GM12878 (cell line): ENCODE measurements around the gene PRRG4. TPM values are rescaled to one million over a fixed set of nuclear protein-coding genes. Genes with fewer than 3 reads are reported as not detected.

Experiments
- ATAC-seq: fragments of 200-7000 bp; cut with Tn5 transposase; 3 replicates; pipeline ENCODE4 v1.9.1; 2020; ENCODE audit warnings: mild to moderate bottlenecking, moderate library complexity
- BruUV-seq: library from RNA; stranded (reverse); fragments of 400-500 nt; replicated peaks from 2 replicates; lab custom pipeline; 2021; lab: Mats Ljungman, UMichigan
- CTCF ChIA-PET: fragments of 300-600 bp; sonication (Branson Sonifier 250); formaldehyde crosslinking; extraction: SDS; loops from one replicate; lab custom pipeline; 2021; ENCODE audit warnings: inconsistent platforms; lab: Yijun Ruan, JAX
- POLR2A ChIA-PET: fragments of 350-600 bp; formaldehyde crosslinking; extraction: SDS; loops from one replicate; lab custom pipeline; 2021; ENCODE audit warnings: inconsistent platforms; lab: Charles Lee
- RAD21 ChIA-PET: fragments of 300-600 bp; sonication (Branson Sonifier 250); formaldehyde crosslinking; loops from one replicate; lab custom pipeline; 2023; ENCODE audit warnings: antibody characterized with exemption; ENCODE audit not compliant: unreplicated experiment; lab: Charles Lee
- SMC1A ChIA-PET: fragments of 300-600 bp; sonication (Branson Sonifier 250); formaldehyde crosslinking; loops from one replicate; lab custom pipeline; 2023; ENCODE audit not compliant: unreplicated experiment, uncharacterized antibody; lab: Charles Lee
- DNase-seq: peaks from one replicate; pipeline ENCODE4 v3.0.0-alpha.2; 2011; ENCODE audit warnings: low read depth, low spot score
- FAIRE-seq: peaks from 3 replicates; lab custom pipeline; 2011; peaks lifted over from hg19 to GRCh38; lab: Jason Lieb, UNC
- H2AFZ ChIP-seq: 2 replicates; pipeline ENCODE4 v1.6.0; 2011; ENCODE audit warnings: low read depth, low read length, control low read depth; ENCODE audit not compliant: control insufficient read depth
- H3K27ac ChIP-seq: 2 replicates; pipeline ENCODE4 v1.5.1; 2011; ENCODE audit warnings: control low read depth; ENCODE audit not compliant: control insufficient read depth, insufficient read depth
- H3K27me3 ChIP-seq, 2 experiments: replicated peaks in 1 of 2; 2 replicates each; pipeline versions ENCODE4 v1.6.0 to v1.6.1; 2011; ENCODE audit warnings: low read length in 1 of 2; ENCODE audit not compliant: control insufficient read depth in 2 of 2, insufficient read depth in 2 of 2
- H3K36me3 ChIP-seq, 2 experiments: 2 replicates each; pipeline ENCODE4 v1.5.1; 2011; ENCODE audit warnings: low read length in 1 of 2; ENCODE audit not compliant: control insufficient read depth in 2 of 2, insufficient read depth in 2 of 2
- H3K4me1 ChIP-seq: 2 replicates; pipeline ENCODE4 v1.6.1; 2011; ENCODE audit warnings: mild to moderate bottlenecking, low read length, moderate library complexity, mixed read lengths; ENCODE audit not compliant: control insufficient read depth, insufficient read depth
- H3K4me2 ChIP-seq: 2 replicates; pipeline ENCODE4 v1.6.0; 2011; ENCODE audit warnings: control low read depth; ENCODE audit not compliant: control insufficient read depth, insufficient read depth
- H3K4me3 ChIP-seq: fragments of 200-600 bp; sonication (generic); 2 replicates; pipeline ENCODE4 v1.5.1; 2016
- H3K79me2 ChIP-seq: 2 replicates; pipeline ENCODE4 v1.6.0; 2011; ENCODE audit warnings: low read length; ENCODE audit not compliant: control insufficient read depth, insufficient read depth
- H3K9ac ChIP-seq: 2 replicates; pipeline ENCODE4 v1.8.0; 2011; ENCODE audit warnings: low read length, control low read depth, mixed read lengths; ENCODE audit not compliant: control insufficient read depth, insufficient read depth
- H3K9me3 ChIP-seq: replicated peaks from 3 replicates; pipeline ENCODE4 v1.5.1; 2011; ENCODE audit warnings: mild to moderate bottlenecking, low read length; ENCODE audit not compliant: control insufficient read depth, insufficient read depth
- H4K20me1 ChIP-seq: 2 replicates; pipeline ENCODE4 v1.6.0; 2011; ENCODE audit not compliant: control insufficient read depth, insufficient read depth
- CBX5 ChIP-seq: sonication (generic); IDR thresholded peaks from 2 replicates; pipeline ENCODE4 v1.6.1; 2016; ENCODE audit warnings: low read depth, moderate library complexity, mild to moderate bottlenecking, inconsistent platforms
- KLF5 ChIP-seq: fragments of 450-650 bp; IDR thresholded peaks from 2 replicates; pipeline ENCODE4 v1.6.1; 2014; ENCODE audit warnings: mild to moderate bottlenecking; ENCODE audit not compliant: partially characterized antibody
- LARP7 ChIP-seq: fragments of 450-650 bp; IDR thresholded peaks from 2 replicates; pipeline ENCODE4 v1.6.1; 2017; ENCODE audit warnings: mild to moderate bottlenecking
- MEF2B ChIP-seq: fragments of 450-650 bp; IDR thresholded peaks from 2 replicates; pipeline ENCODE4 v1.6.1; 2018; ENCODE audit warnings: mild to moderate bottlenecking, moderate library complexity; ENCODE audit not compliant: partially characterized antibody, poor library complexity, severe bottlenecking
- MYB ChIP-seq: fragments of 150-350 bp; IDR thresholded peaks from 2 replicates; pipeline ENCODE4 v1.6.1; 2014; ENCODE audit warnings: mild to moderate bottlenecking, low read depth, low read length, borderline replicate concordance
- NFYB ChIP-seq: IDR thresholded peaks from 2 replicates; pipeline ENCODE4 v1.6.1; 2011; ENCODE audit warnings: low read depth, mild to moderate bottlenecking, low read length, improper control_type of control experiment, moderate library complexity; ENCODE audit not compliant: insufficient read depth
- NR2C1 ChIP-seq: fragments of 450-650 bp; IDR thresholded peaks from 2 replicates; pipeline ENCODE4 v1.6.1; 2017; ENCODE audit warnings: antibody characterized with exemption, mild to moderate bottlenecking, moderate library complexity
- NR2C2 ChIP-seq: IDR thresholded peaks from 2 replicates; pipeline ENCODE4 v1.6.1; 2011; ENCODE audit warnings: borderline replicate concordance, low read depth; ENCODE audit not compliant: control insufficient read depth, insufficient read length
- PBX3 ChIP-seq: IDR thresholded peaks from 2 replicates; pipeline ENCODE4 v1.6.1; 2011; ENCODE audit warnings: mild to moderate bottlenecking, low read depth, low read length, moderate library complexity; ENCODE audit not compliant: insufficient replicate concordance
- SPI1 ChIP-seq: IDR thresholded peaks from 2 replicates; pipeline ENCODE4 v1.6.1; 2011; ENCODE audit warnings: low read depth, mild to moderate bottlenecking, low read length, moderate library complexity, borderline replicate concordance; ENCODE audit not compliant: insufficient read depth
- YBX1 ChIP-seq: fragments of 450-650 bp; IDR thresholded peaks from 2 replicates; pipeline ENCODE4 v1.6.1; 2016; ENCODE audit warnings: antibody characterized with exemption
- ZBTB40 ChIP-seq: fragments of 450-650 bp; IDR thresholded peaks from 2 replicates; pipeline ENCODE4 v1.6.1; 2016; ENCODE audit warnings: mild to moderate bottlenecking, moderate library complexity, borderline replicate concordance
- ZNF24 ChIP-seq: fragments of 450-650 bp; IDR thresholded peaks from 2 replicates; pipeline ENCODE4 v1.6.1; 2017; ENCODE audit warnings: antibody characterized with exemption, mild to moderate bottlenecking
- WGBS: methylation state at CpG from one replicate; pipeline ENCODE4 v1.1.6; 2016; ENCODE audit warnings: low lambda C conversion rate; ENCODE audit not compliant: insufficient replicate concordance, insufficient coverage; ENCODE audit errors: missing lambda C conversion rate; 5-methylcytosine and 5-hydroxymethylcytosine counted together
- in situ Hi-C: fragments of 300-500 bp; cut with MboI; formaldehyde crosslinking; loops from 9 replicates; pipeline ENCODE4 v1.14.3; 2018; ENCODE audit warnings: mixed read lengths
- intact Hi-C: fragments of 100-400 bp; cut with micrococcal nuclease; formaldehyde crosslinking; loops from one replicate; pipeline ENCODE4 v1.14.2; 2022; ENCODE audit not compliant: unreplicated experiment
- polyA plus RNA-seq, 11 experiments: library from polyadenylated mRNA; depleted of rRNA in 4 of 11; unstranded in 6 of 11; stranded (reverse) in 5 of 11; fragments of >200 nt; fragmentation: Nextera tagmentation in 4 of 11; fragmentation: Illumina TruSeq in 1 of 11; extraction: Ambion mirVana in 4 of 11; extraction: Trizol in 1 of 11; gene quantifications; 1 replicate in 1 of 11; 2 replicates in 10 of 11; pipeline versions ENCODE4 v1.2.1 to v1.2.3, GENCODE V29; 2011 to 2016; ENCODE audit warnings: inconsistent platforms in 2 of 11, missing spikeins in 2 of 11, low read depth in 1 of 11
- total RNA-seq, 4 experiments: library from RNA; depleted of rRNA in 3 of 4; stranded (reverse); fragments of >200 nt in 3 of 4; fragmentation: Illumina TruSeq in 1 of 4; extraction: Trizol in 1 of 4; gene quantifications; 2 replicates each; pipeline versions ENCODE4 v1.2.1 to v1.2.3, GENCODE V29; 2013 to 2021

PRRG4 gene
- total and polyA plus RNA-seq, 10 of the 15 experiments (the other 5 are each of a cell fraction or from before 2014, with no cell fraction given), result 0.55 to 4.9 (median 1.9) TPM

GRCh38 chr11:32851251-32851650 lies 21.5 kb downstream of the PRRG4 start:
- ChIA-PET SMC1A (interaction anchor here (2.2 kb wide), 1 partner anchor 12 kb away, joined by 5 read pairs; no protein-coding TSS in a partner anchor), CTCF (no interaction called here), POLR2A (no interaction called here), RAD21 (interaction anchor here (0.6 kb wide), 1 partner anchor 956 kb away, joined by 3 read pairs; no protein-coding TSS in a partner anchor)
- ATAC-seq (no peak), DNase-seq (no peak), FAIRE-seq (no peak)
- 88% methylated on average over 1 of the region's 1 CpG for WGBS
- Histone ChIP-seq H4K20me1 (no peaks in the 10 kb centered on the region), H2AFZ (no peak overlapping the region), H3K79me2 (no peaks in the 10 kb centered on the region), H3K4me2 (no peak overlapping the region), H3K4me1 (no peaks in the 10 kb centered on the region), H3K9ac (no peak overlapping the region), H3K27ac (no peak overlapping the region), H3K36me3 (no peaks in the 10 kb centered on the region), H3K4me3 (no peak overlapping the region), H3K27me3 (no peaks in the 10 kb centered on the region), H3K9me3 (no peaks in the 10 kb centered on the region)
- no peak for TF ChIP-seq NFYB
- TF ChIP-seq SPI1, result no peak
- no peak for TF ChIP-seq KLF5
- no peak for TF ChIP-seq NR2C1
- TF ChIP-seq LARP7, result no peak
- TF ChIP-seq NR2C2, result no peak
- no peak for TF ChIP-seq CBX5
- TF ChIP-seq YBX1, result no peak
- no peak for TF ChIP-seq ZBTB40
- no peak for TF ChIP-seq MEF2B
- TF ChIP-seq PBX3, result no peak
- TF ChIP-seq MYB, result no peak
- TF ChIP-seq ZNF24, result no peak
- no TSS peak for BruUV-seq
- in situ Hi-C loops (no loop called here), intact Hi-C loops (no loop called here)
